ENCODE data around the gene PCK1.

PCK1 gene

DNA sequence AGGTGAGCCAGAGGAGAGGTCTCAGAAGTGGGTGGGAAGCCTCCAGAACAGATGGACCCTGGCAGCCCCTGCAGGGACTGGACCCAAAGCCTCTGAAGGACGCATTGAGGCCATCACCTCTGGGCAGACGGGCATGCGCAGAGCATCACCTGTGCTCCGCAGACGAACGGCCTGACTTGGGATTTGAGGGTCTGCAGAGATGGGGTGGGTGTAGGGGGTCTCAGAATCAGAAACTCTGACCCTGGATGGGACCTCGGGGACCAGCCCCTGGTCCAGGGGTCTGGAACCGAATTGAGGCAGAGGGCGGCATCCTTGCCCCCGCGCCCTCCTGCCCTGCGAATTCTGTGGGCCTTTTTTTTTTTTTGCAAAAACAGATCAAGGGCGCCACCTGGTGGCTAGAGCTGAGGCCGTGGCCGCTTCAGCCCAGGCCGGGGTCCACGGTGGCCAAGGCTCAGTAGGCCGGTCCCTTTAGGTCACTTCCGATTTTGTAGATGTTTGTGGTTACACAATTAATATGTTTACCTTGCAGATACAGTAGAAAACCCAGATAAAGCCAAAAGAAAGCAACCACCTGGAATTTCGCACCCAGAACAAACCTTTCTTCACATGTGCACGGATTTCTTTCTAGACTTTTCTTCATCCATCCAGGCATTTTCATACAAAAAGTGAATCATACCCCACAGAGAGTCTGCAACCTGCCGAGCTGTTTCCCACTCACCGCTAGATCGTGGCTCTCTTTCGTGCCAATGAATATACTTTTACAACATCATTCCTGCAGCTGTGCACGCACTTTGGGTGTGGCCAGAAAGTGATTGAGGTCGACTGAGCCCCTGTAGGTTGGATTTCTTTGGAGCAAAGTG, 33.4 kb downstream of the PCK1 start:
- no peak overlapping the region for H3K27ac Mint-ChIP-seq
- H3K4me1 Mint-ChIP-seq: peaks cover 14% of the 10 kb centered on the region

DNA sequence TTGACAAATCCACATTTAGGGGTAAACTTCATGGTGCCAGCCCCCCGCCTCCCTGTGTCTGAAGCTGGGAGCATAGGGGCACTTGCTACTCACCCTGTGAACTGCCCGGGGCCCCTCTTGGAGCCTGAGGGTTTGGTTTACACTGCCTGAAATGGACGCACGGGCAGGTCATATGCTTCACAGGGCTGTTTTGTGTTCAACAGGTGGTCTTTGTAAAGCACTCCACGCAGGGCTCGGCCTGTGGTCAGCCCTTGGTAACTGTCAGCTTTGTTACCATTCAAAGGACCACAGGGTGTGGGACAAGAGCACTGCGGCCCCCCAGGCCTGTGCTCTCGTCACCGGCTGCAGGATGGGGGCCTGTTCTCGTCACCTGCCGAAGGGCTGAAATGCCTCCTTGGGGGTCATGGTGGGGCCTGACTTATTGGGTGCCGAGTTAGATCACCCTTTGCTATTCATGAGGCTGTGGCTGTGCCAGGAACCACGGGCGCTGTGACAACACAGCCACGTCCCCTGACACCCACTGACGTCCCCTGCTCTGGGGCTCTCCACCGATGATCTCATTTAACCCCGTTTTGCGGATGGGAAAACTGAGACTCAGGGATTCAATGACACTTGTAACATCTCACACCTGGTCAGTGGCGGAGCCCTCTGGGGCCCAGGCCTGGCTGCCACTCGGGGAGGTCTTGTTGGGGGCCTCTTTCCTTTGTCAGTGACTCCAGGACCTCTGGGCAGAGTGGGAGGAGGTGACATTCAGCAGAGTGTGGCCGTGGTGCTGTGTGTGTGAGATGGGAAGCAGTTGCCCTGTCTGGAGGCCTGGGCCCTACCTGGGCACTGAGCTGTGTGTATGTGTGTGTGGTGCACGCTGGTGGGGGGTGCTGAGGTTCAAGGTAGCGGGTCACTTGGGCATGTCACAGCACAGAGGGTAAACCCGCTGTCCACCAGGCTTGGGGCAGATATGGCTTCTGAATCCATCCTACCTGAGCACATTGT, 34.4 kb downstream of the PCK1 start:
- no peak for DNase-seq (ENCODE audit: low spot score in 2 of 2)
- Mint-ChIP-seq H3K4me1 (peaks cover 15% of the 10 kb centered on the region), H3K9me3 (no peaks in the 10 kb centered on the region), H3K4me3 (no peak overlapping the region), H3K27ac (no peak overlapping the region), H3K36me3 (no peaks in the 10 kb centered on the region)
- ATAC-seq: no peak

More for the DNA sequence above, 33.4 kb downstream of the PCK1 start:
- DNase-seq (ENCODE audit: low spot score in 2 of 2) (peak; percentile 43 to 81), ATAC-seq (no peak)
- H3K9me3 Mint-ChIP-seq: no peaks in the 10 kb centered on the region
- no peaks in the 10 kb centered on the region for H3K36me3 Mint-ChIP-seq
- H3K4me3 Mint-ChIP-seq: no peak overlapping the region

- Mint-ChIP-seq H3K4me1 (peaks cover 26% of the 10 kb centered on the region), H3K27ac (no peak overlapping the region), H3K4me3 (no peak overlapping the region)
Measured at GRCh38 chr20:57596358-57596757, 35.4 kb downstream of the PCK1 start.

DNA sequence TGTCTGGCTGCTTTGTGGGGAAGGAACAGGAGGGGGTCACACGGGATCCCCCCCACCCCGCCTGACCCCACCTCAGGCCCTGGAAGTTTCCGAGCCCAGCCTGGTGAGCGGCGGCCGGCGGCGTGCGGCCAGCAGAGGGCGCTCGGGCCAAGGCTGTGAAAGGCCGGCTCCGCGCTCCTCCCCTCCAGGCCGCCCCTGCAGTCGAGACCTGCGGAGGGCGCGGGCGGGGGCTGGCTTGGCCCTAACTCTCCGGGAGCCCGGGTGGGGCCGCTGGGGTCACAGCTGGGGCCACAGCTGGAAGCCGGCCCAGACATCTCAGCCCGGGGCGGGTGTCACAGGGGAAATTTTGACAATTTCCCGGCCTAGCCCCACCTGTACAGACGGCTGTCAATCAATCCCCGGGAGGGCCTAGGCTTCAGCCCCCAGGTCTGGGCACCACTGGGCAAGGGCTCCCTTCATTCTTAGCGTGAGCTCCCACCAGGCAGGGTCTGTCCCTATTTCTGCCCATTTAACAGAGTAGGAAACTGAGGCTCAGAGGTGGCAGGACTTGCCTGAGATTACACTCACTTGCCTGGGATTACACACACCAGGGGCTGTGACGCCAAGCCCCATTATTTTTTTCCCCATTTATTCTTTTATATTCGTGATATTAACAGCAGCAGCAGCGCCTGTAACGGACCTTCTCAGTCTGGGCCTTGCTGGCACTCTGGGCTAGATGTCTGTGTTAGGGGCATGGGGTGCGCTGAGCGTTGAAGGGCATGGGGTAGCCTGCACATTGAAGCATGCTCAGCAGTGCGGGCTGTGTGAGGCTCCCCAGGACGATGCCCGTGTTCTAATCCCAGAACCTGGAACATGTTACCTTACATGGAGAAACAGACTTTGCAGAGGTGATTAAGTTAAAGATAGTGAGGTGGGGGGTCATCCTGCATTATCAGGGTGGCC, 36.4 kb downstream of the PCK1 start:
- peak; percentile 74 for ATAC-seq
- H3K4me3 Mint-ChIP-seq: no peak overlapping the region

More at GRCh38 chr20:57596358-57596757, 35.4 kb downstream of the PCK1 start:
- ATAC-seq (no peak), DNase-seq (ENCODE audit: low spot score in 2 of 2) (no peak)
- Mint-ChIP-seq H3K36me3 (no peaks in the 10 kb centered on the region), H3K9me3 (no peaks in the 10 kb centered on the region)

GRCh38 chr20:57598060-57598459, 37.1 kb downstream of the PCK1 start:
- peaks cover 32% of the 10 kb centered on the region for H3K4me1 Mint-ChIP-seq
- ATAC-seq (no peak), DNase-seq (ENCODE audit: low spot score in 2 of 2) (no peak)
- no peaks in the 10 kb centered on the region for H3K36me3 Mint-ChIP-seq
- no peak overlapping the region for H3K4me3 Mint-ChIP-seq
- H3K27ac Mint-ChIP-seq: no peak overlapping the region
- H3K9me3 Mint-ChIP-seq: no peaks in the 10 kb centered on the region

More for the DNA sequence above, 36.4 kb downstream of the PCK1 start:
- Mint-ChIP-seq H3K4me1 (peaks cover 30% of the 10 kb centered on the region), H3K9me3 (no peaks in the 10 kb centered on the region), H3K27ac (no peak overlapping the region), H3K36me3 (no peaks in the 10 kb centered on the region)
- DNase-seq (ENCODE audit: low spot score in 2 of 2): peak; percentile 73 to 85

DNA sequence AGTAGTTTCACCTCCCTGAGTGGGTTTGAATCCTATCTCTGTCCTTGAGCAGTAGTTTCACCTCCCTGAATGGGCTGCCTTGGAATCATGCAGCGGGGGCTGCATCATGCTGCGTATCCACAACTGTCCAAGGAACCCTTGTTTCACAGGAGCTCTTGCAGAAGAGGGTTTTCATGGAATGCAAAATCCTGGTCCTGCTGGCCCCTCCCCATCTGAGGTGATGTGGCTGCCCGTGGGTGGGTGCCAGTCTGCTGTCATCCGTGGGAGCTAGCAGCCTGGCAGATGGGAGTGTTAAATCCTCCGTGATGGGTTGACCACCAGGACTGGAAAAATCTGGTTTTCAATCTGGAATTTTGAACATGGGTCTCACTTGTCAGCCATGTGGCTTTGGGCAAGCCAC, 37.6 kb downstream of the PCK1 start:
- H3K4me1 Mint-ChIP-seq: peaks cover 32% of the 10 kb centered on the region
- H3K36me3 Mint-ChIP-seq: no peaks in the 10 kb centered on the region
- no peaks in the 10 kb centered on the region for H3K9me3 Mint-ChIP-seq
- H3K4me3 Mint-ChIP-seq: no peak overlapping the region
- no peak for ATAC-seq
- no peak for DNase-seq (ENCODE audit: low spot score in 2 of 2)
- H3K27ac Mint-ChIP-seq: no peak overlapping the region

GRCh38 chr20:57600320-57601210, 39.7 kb downstream of the PCK1 start:
- Mint-ChIP-seq H3K9me3 (no peaks in the 10 kb centered on the region), H3K36me3 (no peaks in the 10 kb centered on the region), H3K27ac (no peak overlapping the region), H3K4me3 (no peak overlapping the region), H3K4me1 (peaks cover 43% of the 10 kb centered on the region)
- DNase-seq (ENCODE audit: low spot score in 2 of 2): peak in 1 of 2 donors; percentile 75
- peak; percentile 79 for ATAC-seq

DNA sequence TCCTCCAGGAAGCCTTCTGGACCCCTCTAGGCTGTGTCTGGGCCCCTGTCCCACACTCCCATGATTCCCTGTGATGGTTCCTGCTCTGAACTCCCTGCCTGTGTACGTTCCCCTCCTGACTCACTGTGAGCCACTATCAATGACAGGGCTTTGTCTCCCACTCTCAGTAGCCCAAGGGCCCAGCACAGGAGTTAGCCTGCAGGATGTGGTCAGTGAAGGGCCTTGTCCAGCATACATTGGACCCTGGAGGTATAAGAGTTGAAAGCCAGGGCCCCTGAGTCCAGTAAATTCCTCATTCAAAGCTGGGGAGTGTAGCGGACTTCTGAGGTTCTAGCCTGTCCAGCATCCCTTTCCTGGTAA, 40.3 kb downstream of the PCK1 start:
- Mint-ChIP-seq H3K9me3 (no peaks in the 10 kb centered on the region), H3K4me1 (peaks cover 49% of the 10 kb centered on the region), H3K36me3 (no peaks in the 10 kb centered on the region), H3K4me3 (no peak overlapping the region), H3K27ac (no peak overlapping the region)
- ATAC-seq (no peak), DNase-seq (ENCODE audit: low spot score in 2 of 2) (no peak)

- Mint-ChIP-seq H3K36me3 (no peaks in the 10 kb centered on the region), H3K9me3 (no peaks in the 10 kb centered on the region), H3K4me3 (no peak overlapping the region), H3K27ac (no peak overlapping the region), H3K4me1 (peaks cover 52% of the 10 kb centered on the region)
- ATAC-seq: no peak
- DNase-seq (ENCODE audit: low spot score in 2 of 2): no peak
Measured at GRCh38 chr20:57601737-57602136, 40.8 kb downstream of the PCK1 start.

- Mint-ChIP-seq H3K4me3 (no peak overlapping the region), H3K27ac (peak overlapping the region; percentile 45), H3K9me3 (no peaks in the 10 kb centered on the region), H3K36me3 (no peaks in the 10 kb centered on the region), H3K4me1 (peaks cover 45% of the 10 kb centered on the region)
- ATAC-seq: no peak
- DNase-seq (ENCODE audit: low spot score in 2 of 2): no peak
Measured at GRCh38 chr20:57603120-57603519, 42.2 kb downstream of the PCK1 start.

DNA sequence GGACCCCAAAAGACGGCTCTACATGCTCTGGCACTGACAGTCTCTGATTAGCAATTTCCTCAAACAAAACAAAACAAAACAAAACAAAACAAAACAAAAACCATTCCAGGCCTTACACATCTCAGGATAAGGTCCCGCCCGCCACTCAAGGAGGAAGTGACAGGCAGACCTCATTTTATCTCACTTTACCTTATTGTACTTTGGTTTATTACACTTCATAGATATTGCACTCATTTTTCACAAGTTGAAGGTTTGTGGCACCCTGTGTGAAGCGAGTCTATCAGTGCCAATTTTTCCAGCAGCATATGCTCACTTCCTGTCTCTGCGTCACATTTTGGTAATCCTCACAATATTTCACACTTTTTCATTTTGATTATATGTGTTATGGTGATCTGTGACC, 44.1 kb downstream of the PCK1 start:
- Mint-ChIP-seq H3K4me3 (peak overlapping the region; percentile 34), H3K9me3 (no peaks in the 10 kb centered on the region), H3K36me3 (peaks cover 6% of the 10 kb centered on the region), H3K4me1 (peaks cover 45% of the 10 kb centered on the region), H3K27ac (peak overlapping the region; percentile 81)
- DNase-seq (ENCODE audit: low spot score in 2 of 2): no peak
- ATAC-seq: peak; percentile 66

- no peaks in the 10 kb centered on the region for H3K9me3 Mint-ChIP-seq
- peaks cover 39% of the 10 kb centered on the region for H3K4me1 Mint-ChIP-seq
- peaks cover 12% of the 10 kb centered on the region for H3K36me3 Mint-ChIP-seq
- no peak for DNase-seq (ENCODE audit: low spot score in 2 of 2)
- peak; percentile 38 for ATAC-seq
- no peak overlapping the region for H3K27ac Mint-ChIP-seq
- H3K4me3 Mint-ChIP-seq: peak overlapping the region; percentile 34
Measured at GRCh38 chr20:57605878-57606277, 45.0 kb downstream of the PCK1 start.

DNA sequence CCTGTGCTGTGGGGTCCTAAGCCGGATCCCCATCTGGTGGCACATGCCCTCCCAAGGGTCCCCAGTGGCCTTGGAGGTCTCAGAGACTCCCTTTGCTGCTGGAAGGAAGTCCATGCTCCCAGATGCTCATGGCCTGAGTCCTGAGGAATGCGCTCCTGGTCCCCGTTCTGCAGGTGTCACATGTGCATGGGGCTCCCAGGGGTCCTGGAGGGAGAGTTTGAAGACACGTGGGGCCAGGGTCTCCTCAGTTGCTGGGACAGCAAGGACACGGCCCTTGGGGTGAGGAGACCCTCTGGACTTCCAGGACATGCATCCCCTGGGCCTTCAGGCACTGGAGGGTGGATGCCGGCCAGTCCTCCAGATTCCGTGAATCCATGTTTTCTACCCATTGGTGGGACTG, 47.6 kb downstream of the PCK1 start:
- peaks cover 12% of the 10 kb centered on the region for H3K36me3 Mint-ChIP-seq

More for the DNA sequence above, 47.6 kb downstream of the PCK1 start:
- H3K4me3 Mint-ChIP-seq: no peak overlapping the region
- H3K4me1 Mint-ChIP-seq: peaks cover 24% of the 10 kb centered on the region
- no peak overlapping the region for H3K27ac Mint-ChIP-seq
- no peak for ATAC-seq
- no peak for DNase-seq (ENCODE audit: low spot score in 2 of 2)
- no peaks in the 10 kb centered on the region for H3K9me3 Mint-ChIP-seq
